Fibroblast of upper back skin (primary cell): Measurements from ENCODE around the gene MAX.
"Not testable (repeated sequence)": the region's sequence is repeated elsewhere in the genome, so short reads cannot be mapped to it uniquely, and the experiment has no call there.

Source experiments
- DNase-seq: peaks from one replicate; pipeline ENCODE4 v3.0.0-alpha.2; 2013

The MAX gene

GRCh38 chr14:65032319-65032718, 70.0 kb downstream of the MAX start:
- no peak for DNase-seq

GRCh38 chr14:65031321-65031720, 71.0 kb downstream of the MAX start:
- not testable (repeated sequence) for DNase-seq

- DNase-seq: no peak
These were observed 73.4 kb downstream of the MAX start for GRCh38 chr14:65028937-65029336.

GRCh38 chr14:65027127-65027799, 75.1 kb downstream of the MAX start:
- DNase-seq: no peak

GRCh38 chr14:65026526-65026925, 75.8 kb downstream of the MAX start:
- DNase-seq: no peak

GRCh38 chr14:65025818-65026217, 76.5 kb downstream of the MAX start:
- DNase-seq: no peak
